ENCODE data around the gene RAD51B.
"Not testable (repeated sequence)": the region's sequence is repeated elsewhere in the genome, so short reads cannot be mapped to it uniquely, and the experiment has no call there.

Gene RAD51B

DNA sequence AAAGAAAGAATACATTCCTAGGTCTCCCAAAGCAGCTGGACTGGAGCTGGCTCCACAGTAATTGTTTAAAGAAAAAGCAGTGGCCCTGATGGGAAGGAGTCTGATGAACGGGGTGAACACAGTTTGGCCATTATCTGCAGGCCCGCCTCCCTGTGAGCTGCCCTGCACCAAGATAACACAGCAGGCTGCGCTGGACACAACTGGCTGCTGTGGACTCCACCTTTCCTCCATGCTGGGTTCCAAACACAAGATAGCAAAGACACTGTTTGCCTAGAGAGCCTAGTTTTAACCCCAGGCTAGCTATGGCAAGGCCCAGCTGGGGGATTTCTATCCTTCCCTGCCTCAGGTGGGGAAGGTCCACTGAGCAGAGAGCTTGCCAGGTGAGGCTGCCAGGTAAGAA lies 938.7 kb downstream of the RAD51B start:
- no peak for DNase-seq (ENCODE audit: low read depth)

DNA sequence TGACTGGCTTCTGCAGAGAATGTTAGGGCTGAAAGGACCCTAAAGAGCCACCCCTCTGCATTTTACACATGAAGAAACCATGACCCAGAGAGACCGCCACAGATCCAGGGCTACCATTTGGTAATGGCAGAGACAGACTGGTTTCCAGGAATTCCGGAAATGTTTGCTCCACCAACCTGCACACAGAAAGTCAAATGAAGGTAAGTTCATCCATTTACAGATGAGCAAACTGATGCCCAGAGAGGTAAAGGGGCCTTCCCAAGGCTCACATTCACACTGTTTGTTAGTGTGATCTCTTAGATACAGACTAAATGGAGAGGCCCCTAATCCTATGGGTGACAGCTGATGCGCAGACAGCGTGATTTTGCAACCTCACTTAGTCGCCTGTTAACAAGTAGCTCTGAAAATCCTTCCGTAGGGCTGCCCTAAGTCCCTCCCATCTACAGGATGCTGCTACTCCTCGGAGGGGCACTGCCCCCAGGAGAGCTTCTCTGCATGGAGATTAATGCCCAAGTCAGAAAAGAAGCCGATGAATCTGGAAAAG lies 939.5 kb downstream of the RAD51B start:
- no peak for DNase-seq (ENCODE audit: low read depth)

DNA sequence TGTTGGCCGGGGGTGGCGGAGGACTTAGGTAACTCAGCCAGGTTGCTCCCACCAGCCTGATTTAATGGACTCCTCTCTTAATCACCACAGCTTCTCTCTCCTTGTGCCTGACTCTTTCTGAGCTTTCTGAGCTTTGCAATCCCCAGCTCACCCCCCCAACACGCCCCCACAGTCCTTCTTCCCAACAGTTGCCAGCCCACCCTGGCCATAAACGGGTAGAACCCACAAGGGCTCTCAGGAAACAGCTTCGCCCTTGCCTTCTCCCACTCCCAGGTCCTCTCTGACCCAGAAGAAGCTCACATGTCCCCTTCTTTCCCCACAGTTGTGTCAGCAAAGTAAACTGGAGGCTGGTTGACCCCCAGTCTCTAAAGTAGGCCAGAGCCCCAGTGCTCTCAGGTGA lies 940.4 kb downstream of the RAD51B start:
- DNase-seq (ENCODE audit: low read depth) = no peak

DNA sequence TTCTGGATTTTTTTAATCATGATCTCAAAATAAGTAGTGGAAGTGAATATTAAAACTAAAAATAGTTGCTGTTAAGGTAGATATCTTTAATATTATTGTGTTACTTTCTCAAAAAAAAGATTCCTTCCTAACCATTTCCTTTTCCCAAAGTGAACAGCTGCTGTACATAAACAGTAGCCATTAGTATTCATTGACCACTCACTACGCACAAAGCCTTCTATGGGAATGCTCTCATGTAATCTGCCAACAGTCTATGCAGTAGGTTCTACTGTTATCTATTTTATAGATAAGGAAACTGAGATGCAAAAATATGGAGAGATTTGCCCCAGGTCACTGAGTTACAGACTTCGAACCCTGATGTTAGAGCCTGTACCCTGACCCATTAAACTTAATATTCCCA lies 941.2 kb downstream of the RAD51B start:
- DNase-seq (ENCODE audit: low read depth) = no peak

DNA sequence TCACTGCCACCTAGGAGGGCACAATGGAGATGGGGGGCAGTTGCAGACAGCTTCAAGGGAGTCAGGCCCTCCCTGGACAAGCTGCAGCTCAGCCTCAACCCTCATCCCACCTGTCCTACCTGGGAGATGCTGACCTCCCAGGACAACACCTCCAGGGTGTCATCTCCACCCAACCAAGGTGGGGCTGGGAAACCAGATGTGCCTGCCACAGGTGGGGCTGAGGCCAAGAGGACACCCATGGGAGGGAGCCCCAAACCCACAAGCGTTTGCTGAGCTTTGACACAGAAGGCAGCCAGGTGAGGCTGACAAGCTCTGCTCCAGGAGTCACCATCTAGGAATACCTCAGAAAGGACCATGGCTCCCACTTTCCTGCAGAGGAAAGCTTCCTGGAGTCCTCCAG lies 941.8 kb downstream of the RAD51B start:
- DNase-seq (ENCODE audit: low read depth) = no peak

DNA sequence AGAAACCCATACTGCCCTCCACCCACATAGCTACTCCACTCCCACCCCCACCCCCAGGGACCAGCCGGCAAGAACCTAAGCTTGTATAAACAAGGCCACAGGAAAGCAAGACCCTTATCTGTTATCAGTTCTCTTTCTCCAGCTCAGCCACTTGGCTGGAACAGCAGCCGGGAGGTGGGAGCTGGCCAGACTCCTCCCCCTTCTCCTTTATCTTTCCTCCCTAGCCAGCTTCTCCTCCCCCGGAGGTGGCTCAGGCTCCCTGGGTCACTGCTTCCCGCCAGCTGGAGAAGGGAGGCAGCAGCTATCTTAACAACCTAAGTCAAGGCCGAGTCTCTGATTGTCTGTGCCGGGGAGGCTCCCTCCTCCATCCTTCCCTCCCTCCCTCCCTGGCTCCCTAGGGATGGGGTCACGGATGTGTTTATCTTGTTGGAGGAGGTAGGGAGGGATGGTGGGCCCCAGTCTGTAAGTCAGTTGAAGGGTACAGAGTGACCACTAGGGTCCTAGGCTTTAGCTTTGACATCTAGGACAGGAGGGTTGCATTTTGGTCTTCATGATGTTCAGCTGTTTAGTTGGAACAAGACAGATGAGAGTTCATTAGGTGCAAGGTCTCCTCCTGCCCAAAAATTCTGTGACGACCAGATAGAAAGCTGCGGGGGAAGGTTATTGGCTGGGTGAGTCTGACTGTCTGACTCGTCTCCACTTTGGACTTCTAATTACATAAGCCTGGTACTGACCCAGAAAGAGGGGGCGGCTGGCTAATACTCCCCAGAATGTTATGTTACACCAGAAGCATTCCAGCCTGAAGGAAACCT lies 943.6 kb downstream of the RAD51B start:
- DNase-seq (ENCODE audit: low read depth) = no peak

DNA sequence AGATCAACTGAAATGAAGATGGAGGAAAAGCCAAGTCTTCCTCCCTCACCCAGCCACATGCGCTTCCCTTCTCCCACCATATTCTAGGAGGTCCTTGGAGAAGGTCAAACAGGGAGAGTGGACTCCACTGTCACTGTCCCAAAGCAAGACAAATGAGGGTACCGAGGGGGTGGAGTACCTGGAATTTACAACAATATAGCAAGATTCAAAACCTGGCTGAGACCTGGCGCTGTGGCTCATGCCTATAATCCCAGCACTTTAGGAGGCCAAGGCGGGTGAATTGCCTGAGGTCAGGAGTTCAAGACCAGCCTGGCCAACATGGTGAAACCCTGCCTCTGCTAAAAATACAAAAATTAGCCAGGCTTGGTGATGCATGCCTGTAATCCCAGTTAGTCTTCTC lies 944.3 kb downstream of the RAD51B start:
- DNase-seq (ENCODE audit: low read depth) = not testable (repeated sequence)

DNA sequence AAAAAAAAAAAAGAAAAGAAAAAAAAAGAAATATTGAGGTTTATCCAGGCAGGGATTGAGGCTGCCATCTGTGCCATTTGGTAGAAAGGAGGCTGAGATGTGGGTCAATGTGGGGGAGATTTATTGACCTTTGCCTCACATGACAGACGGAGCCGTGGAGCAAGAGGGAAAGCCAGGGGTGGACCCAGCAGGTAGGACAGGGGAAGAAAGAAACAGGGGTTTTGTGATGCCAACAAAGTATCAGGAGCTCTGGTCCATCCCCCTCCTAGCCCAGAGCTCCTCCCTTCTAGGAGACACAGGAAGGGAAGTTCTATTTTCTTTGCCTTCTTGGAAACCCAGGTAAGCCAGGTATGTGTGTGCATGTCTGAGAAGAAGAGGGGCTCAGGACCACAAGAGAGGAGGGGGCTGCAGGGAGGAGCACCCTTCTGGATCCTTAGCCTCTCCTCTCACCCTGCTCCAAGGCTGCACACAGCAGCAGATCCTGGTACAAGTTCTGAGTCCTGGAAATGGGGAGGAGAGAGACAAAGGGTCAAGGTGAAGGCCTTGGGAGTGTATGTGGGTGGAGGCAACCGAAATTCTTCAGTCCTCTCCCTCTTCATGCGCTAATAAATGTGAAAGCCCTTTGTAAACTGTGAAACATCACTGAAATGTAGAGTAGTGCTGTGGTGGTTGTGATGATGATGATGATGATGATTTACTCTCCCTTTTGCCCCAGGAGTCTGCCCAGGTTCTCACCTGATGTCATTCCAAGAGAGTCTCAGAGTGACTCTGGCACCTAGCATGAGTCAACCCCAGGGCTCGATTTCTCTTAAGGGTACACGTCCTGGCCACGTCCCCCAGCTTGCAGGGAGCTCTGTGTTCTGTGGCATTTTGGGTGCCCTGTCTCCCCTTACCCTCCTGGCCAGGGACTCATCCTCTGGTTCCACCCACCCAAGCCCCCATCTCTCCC lies 947.0 kb downstream of the RAD51B start:
- DNase-seq (ENCODE audit: low read depth) = no peak

DNA sequence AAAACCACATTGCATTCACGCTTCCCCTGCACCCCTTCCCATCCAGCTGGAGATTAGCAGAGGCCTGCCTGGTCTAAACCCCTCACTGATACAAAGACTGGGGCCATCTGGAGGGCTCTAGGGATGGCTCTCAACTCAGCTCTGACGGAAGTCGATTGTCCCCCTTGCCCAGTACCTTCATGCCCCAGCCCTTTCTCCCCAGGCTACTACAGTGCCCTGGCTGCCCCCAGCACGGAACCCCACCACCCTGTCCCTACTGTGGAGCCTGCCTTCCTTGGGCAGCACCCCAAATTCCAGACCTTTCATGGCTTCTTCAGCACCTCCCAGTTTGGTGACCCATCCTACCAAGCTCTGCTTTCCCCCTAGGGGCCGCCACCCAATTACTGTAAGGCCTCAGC lies 947.7 kb downstream of the RAD51B start:
- no peak for DNase-seq (ENCODE audit: low read depth)

DNA sequence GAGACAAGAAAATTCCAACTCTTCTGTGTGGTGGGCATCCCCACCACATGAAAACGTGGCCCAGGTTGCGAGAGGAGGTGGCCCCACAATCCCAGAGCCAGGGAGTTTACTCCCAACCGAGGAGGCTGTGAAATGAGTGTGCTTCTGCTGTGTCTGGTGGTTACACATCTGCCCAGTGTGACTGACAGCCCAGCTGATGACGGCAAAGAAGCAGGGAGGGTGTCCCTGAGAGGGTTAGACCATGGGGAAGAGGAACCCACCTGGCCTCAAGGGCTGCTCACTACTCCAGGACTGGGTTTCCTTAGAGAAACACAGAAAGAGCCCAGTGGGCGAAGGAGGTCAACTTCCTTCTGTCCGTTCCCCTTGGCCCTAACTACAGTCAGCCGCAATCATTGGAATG lies 948.7 kb downstream of the RAD51B start:
- DNase-seq (ENCODE audit: low read depth) = no peak

DNA sequence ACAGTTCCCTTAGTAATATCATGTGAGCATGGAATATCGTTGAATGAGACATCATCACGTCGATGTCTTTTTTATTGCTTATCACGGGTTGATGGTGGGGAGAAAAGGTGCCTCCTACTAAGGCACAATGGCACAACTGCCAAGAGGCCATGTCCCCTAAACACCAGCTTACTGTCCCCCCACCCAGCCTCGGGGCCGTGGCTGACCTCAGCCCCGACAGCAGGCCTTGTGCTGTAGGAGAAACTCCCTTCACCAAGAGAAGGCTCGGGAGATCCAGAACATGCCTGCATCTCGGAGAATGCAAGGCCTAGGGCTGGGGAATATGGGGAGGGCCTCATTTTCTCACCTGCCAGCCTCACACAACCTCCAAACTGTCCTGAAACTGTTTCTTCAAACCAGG lies 950.5 kb downstream of the RAD51B start:
- no peak for DNase-seq (ENCODE audit: low read depth)

DNA sequence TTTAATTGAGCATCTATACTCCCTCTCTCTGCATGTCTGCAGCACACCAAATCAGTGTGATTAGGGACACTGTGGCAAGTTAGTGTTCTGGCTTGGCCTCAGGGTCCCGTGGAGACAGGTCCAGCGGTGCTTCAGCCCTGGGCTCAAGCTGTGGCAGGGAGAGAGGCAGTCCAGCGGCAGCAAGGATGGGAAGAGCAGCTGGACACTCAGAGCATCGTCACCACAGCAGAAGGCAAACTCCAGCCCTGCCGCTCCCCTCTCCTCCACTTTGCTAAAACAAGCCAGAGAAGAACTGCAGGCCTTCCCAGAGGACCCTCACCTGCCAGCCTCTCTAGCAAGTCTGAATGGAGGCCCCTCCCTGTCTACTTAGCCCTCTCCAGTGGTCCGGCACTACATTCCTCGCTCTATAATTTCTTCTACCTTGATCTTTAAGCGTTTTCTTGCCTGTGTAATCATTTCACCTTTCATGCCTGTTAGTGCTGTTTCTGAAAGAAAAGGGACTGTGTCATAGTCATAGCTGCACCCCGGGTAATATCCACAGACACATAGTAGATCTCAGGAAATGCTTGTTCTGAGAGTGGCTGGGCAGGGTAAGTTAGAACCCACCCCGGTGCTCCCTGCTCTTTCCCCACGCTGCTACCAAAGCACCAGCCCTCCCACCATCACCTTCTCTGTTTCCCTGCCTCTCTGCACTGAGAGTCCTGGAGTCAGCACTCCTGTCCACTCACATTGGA lies 951.1 kb downstream of the RAD51B start:
- DNase-seq (ENCODE audit: low read depth) = no peak

DNA sequence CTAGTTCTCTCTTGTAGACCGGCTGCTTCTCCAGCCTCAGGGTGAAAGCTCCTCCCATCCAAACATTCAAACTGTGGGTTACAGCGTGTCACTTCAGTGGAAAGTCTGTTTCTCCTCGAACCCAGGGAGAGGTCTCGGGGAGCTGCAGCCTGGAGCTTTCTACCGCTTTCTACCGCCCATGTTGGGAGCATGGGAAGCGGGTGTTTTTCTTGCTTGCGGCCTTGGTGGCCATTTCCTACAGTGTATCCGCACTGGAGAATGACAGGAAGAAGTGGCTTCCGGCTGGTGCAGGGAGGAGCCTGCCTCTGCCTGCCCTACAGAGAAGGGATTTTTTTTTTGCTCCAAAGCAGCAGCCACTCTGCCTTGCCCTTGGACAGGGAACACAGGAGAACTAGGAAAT lies 952.1 kb downstream of the RAD51B start:
- DNase-seq (ENCODE audit: low read depth) = no peak

DNA sequence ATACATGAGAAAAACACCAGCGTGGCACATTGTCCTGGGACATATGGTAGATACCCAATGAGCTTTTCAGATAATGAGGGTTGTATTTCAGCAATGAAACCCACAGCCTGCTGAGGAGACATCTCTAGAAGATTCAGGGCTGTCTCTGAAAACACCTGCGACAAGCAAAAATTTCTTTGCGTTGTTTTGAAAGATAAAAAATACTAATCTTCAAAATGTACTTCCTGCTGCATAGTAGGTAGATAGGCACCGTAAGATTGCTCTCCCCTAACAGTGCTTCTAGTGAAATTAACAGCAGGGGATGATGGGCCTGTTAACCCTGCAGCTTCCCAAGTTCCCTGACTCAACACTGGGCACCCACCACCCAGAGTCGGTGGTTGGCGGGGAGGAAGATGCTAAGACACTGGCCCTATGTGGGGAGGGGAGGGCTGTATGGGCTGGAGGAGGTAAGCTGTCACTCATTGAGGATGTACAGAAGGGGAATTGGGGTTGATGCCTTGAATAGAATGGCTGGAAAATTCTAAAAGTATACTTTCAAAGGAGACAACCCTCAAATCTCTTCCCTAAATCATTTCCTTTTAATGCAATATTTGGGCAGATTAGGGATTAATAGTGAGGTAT lies 953.3 kb downstream of the RAD51B start:
- DNase-seq (ENCODE audit: low read depth) = no peak

DNA sequence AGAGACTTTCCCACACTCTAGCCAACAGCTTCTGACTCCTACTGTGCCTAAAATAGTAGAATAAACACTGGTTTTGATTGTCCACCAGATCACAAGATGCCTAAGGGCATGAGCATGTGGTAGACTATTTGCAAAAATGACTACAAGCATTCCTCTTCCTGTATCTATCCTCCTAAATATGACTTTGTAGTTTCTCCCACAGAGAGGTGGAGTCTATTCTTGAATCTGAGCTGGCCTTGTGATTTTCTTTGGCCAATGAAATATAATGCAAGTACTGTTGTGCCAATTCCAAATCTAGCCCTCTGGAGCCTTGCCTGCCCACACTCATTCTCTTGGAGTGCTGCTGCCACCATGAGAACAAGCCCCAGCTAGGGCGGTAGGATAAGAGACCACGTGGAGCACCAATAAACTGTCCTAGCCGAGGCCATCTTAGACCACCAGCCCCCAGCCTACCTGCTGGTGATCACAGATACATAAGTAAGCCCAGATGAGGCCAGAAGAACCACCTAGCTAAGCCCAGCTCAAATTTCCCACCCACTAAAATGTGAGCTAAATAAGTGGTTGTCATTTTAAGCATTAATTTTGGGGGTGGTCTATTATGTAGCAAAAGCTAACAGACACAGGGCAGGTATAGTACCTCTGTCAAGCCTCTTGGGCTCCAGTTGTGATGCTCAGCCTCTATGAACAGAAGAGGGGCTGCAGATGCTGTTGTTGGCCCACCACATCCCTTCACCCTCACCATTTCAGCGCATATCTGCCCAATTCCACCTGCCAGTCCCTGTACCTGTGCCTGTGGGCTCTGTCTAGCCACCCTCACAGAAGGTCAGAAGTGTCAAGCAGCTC lies 955.4 kb downstream of the RAD51B start:
- DNase-seq (ENCODE audit: low read depth) = no peak

DNA sequence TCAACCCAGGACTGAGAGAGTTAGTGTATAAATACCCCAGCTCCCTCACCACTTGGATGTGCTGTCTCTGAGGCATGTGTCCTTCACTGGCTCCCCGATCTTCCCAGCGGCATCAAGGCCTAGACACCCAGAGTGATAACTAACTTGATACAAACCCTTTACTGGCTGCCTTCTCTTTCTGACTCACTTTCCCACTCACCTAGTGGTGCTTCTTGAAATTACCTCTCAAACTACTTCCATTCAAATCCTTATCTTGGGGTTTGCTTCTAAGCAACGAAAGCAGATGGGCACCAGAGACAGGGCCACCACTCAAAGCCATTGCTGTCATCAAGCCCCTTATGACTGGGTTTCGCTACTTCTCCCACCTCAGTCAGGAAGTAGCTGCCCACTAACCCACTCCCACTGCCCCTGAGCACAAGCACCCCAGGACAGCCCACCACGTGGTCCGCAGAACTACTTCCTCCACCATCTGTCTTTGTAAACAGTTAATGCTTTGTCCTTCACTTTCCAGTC lies 956.1 kb downstream of the RAD51B start:
- DNase-seq (ENCODE audit: low read depth) = no peak

DNA sequence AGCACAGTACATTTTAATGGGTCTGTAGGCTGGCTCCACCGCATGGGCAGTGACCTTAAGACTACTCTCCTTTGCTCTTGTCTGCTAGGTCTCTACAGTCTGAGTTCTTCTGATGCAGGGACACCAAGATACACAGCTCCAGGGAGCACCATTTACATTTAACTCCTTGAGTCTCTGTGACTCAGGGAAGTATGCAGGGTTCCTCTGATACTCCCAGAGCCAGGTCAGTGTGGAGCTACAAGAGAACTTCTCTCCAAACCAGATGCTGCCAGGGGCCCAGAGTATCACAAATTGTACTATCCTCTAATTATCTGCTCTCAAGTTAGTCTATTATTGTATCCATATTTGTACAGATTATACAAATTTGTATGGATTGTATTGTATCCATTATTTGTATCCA lies 958.1 kb downstream of the RAD51B start:
- DNase-seq (ENCODE audit: low read depth) = no peak

All from stimulated activated CD4-positive, alpha-beta T cell treated with anti-CD3 and anti-CD28 coated beads, Interleukin-2, amount 100 ng/mL, for 4 hours (primary cell).